ENCODE measurements around the gene U2SURP. TPM values are rescaled to one million over a fixed set of nuclear protein-coding genes. Genes with fewer than 3 reads are reported as not detected.

The U2SURP gene
- total and polyA plus RNA-seq, 2 donors (not counting 3 experiments of a cell fraction or from before 2014, with no cell fraction given) = 12.6 to 92.4 TPM

GRCh38 chr3:143089965-143090364 is 88.6 kb downstream of the U2SURP start:
- FAIRE-seq = no peak
- H3K79me2 ChIP-seq (ENCODE audit: control insufficient read depth, insufficient read depth, low read length) = no peaks in the 10 kb centered on the region
- H3K27ac ChIP-seq (ENCODE audit: insufficient read depth, low read depth, low read length) = no peak overlapping the region
- H3K4me2 ChIP-seq (ENCODE audit: insufficient read depth, low read length) = no peak overlapping the region
- dilution Hi-C loops (cut with MboI; ENCODE audit: extremely low pct_ligation_motif_present, low sequenced_read_pairs) = no loop called here
- H3K9ac ChIP-seq (replicated peaks; ENCODE audit: extremely low read depth, insufficient read depth, low read length) = no peak overlapping the region
- no TSS peak for BruUV-seq (replicated peaks)
- TF ChIP-seq JUN (IDR thresholded peaks at IDR 0.05; ENCODE audit: borderline replicate concordance, insufficient read depth, insufficient read length, low read depth) = no peak
- TF ChIP-seq GATA2 (IDR thresholded peaks at IDR 0.05; ENCODE audit: insufficient read depth, insufficient read length, low read depth, low read length) = no peak
- TF ChIP-seq POLR2A (IDR thresholded peaks at IDR 0.05; ENCODE audit: low read depth, low read length) = no peak
- TF ChIP-seq CTCF (IDR thresholded peaks at IDR 0.05; ENCODE audit: extremely low read depth in 1 of 2, insufficient read depth in 1 of 2, low read depth in 1 of 2, low read length in 2 of 2) = no peak
- no peak for TF ChIP-seq EZH2 (IDR thresholded peaks at IDR 0.05; ENCODE audit: borderline replicate concordance, low read depth, low read length, severe bottlenecking)
- TF ChIP-seq MYC (IDR thresholded peaks at IDR 0.05; ENCODE audit: low read depth, low read length) = no peak
- no peak for TF ChIP-seq FOS (IDR thresholded peaks at IDR 0.05; ENCODE audit: borderline replicate concordance, insufficient read depth, low read length)
- no peak for TF ChIP-seq POLR2AphosphoS5 (IDR thresholded peaks at IDR 0.05; ENCODE audit: insufficient read depth, low read depth, low read length)
- TF ChIP-seq MAX (IDR thresholded peaks at IDR 0.05; ENCODE audit: insufficient read depth, insufficient read length) = no peak
- intact Hi-C loops (cut with micrococcal nuclease) = no loop called here
- no peak overlapping the region for H3K4me3 ChIP-seq (replicated peaks in 1 of 3; ENCODE audit: insufficient read depth in 1 of 3, low read depth in 1 of 3, low read length in 3 of 3)
- POLR2A ChIA-PET = no interaction called here
- DNase-seq (ENCODE audit: low read depth, low spot score) = no peak
- no peak overlapping the region for H2AFZ ChIP-seq (ENCODE audit: low read depth, low read length)
- no peaks in the 10 kb centered on the region for H3K27me3 ChIP-seq (ENCODE audit: control insufficient read depth in 2 of 2, insufficient read depth in 2 of 2, low read length in 2 of 2)
- peaks cover 3% of the 10 kb centered on the region for H3K4me1 ChIP-seq (ENCODE audit: control insufficient read depth, extremely low read depth, insufficient read depth, low read length)
- no peaks in the 10 kb centered on the region for H3K9me3 ChIP-seq (replicated peaks; ENCODE audit: control insufficient read depth, insufficient read depth, low read length)
- CTCF ChIA-PET = no interaction called here
- H3K9me1 ChIP-seq (replicated peaks; ENCODE audit: control insufficient read depth, extremely low read depth, insufficient read depth, low read length) = no peaks in the 10 kb centered on the region
- no peaks in the 10 kb centered on the region for H4K20me1 ChIP-seq (replicated peaks; ENCODE audit: control insufficient read depth, extremely low read depth, insufficient read depth, low read length)
- H3K36me3 ChIP-seq (ENCODE audit: control insufficient read depth in 2 of 2, extremely low read depth in 1 of 2, insufficient read depth in 2 of 2, low read length in 2 of 2) = no peaks in the 10 kb centered on the region
